Transverse colon (tissue), 4 donors: ENCODE results near the gene ACAP3. TPM values are rescaled to one million over a fixed set of nuclear protein-coding genes. Genes with fewer than 3 reads are reported as not detected.

Source experiments
- DNase-seq: peaks from one replicate; pipeline ENCODE4 v3.0.0-alpha.2; 2019
- H3K27ac ChIP-seq, 4 donors: fragments of 200-600 bp; sonication (generic); 2 replicates each; pipeline ENCODE4 v1.5.1; 2016 to 2018; ENCODE audit warnings: inconsistent platforms in 4 of 4
- H3K27me3 ChIP-seq: fragments of 200-600 bp; sonication (generic); 2 replicates; pipeline ENCODE4 v1.5.1; 2017; ENCODE audit warnings: inconsistent platforms
- H3K36me3 ChIP-seq, 4 donors: fragments of 200-600 bp; sonication (generic); 2 replicates each; pipeline ENCODE4 v1.5.1; 2017 to 2019; ENCODE audit warnings: inconsistent platforms in 4 of 4
- H3K4me1 ChIP-seq, 4 donors: fragments of 200-600 bp; sonication (generic); 2 replicates each; pipeline ENCODE4 v1.5.1; 2017 to 2020; ENCODE audit warnings: inconsistent platforms in 4 of 4
- H3K4me3 ChIP-seq, 4 donors: fragments of 200-600 bp; sonication (generic); 1 replicate in 1 of 4; 2 replicates in 3 of 4; pipeline versions ENCODE4 v1.5.1 to v1.6.1; 2017 to 2019; ENCODE audit warnings: inconsistent platforms in 4 of 4
- H3K9me3 ChIP-seq, 2 donors: fragments of 200-600 bp; sonication (generic); 2 replicates each; pipeline ENCODE4 v1.5.1; 2017 to 2019; ENCODE audit warnings: inconsistent platforms in 2 of 2
- CTCF ChIP-seq, 5 experiments: fragments of 200-600 bp in 3 of 5; fragments of 450-650 bp in 2 of 5; sonication (generic) in 3 of 5; IDR thresholded peaks; 1 replicate in 2 of 5; 2 replicates in 3 of 5; pipeline ENCODE4 v1.5.1; 2016 to 2017; ENCODE audit warnings: antibody characterized with exemption in 5 of 5, inconsistent platforms in 3 of 5, mild to moderate bottlenecking in 2 of 5, moderate library complexity in 1 of 5
- EP300 ChIP-seq: sonication (generic); formaldehyde crosslinking; IDR thresholded peaks from one replicate; pipeline ENCODE4 v1.6.1; 2017; ENCODE audit warnings: antibody characterized with exemption, low read depth
- POLR2A ChIP-seq: fragments of 450-650 bp; IDR thresholded peaks from one replicate; pipeline ENCODE4 v1.6.1; 2016; ENCODE audit warnings: antibody characterized with exemption, mild to moderate bottlenecking, moderate library complexity
- POLR2AphosphoS5 ChIP-seq, 3 donors: sonication (generic); formaldehyde crosslinking; IDR thresholded peaks; one replicate each; pipeline ENCODE4 v1.6.1; 2016; ENCODE audit warnings: antibody characterized with exemption in 3 of 3
- WGBS, 2 donors: methylation state at CpG; one replicate each; pipeline ENCODE4 v1.1.5; 2018; ENCODE audit warnings: low coverage in 1 of 2; 5-methylcytosine and 5-hydroxymethylcytosine counted together
- in situ Hi-C, 4 donors: fragments of 200-750 bp; cut with MboI; loops; one replicate each; pipeline versions ENCODE4 v1.15.0 to v1.15.1; 2017; ENCODE audit warnings: low sequenced_read_pairs in 3 of 4, low pct_ligation_motif_present in 1 of 4, low pct_unique_long_range_greater_than_20kb in 1 of 4
- intact Hi-C: fragments of 100-400 bp; cut with DNase I; formaldehyde crosslinking; loops from one replicate; pipeline ENCODE4 v1.15.1; 2023; ENCODE audit warnings: low total_unique reads
- total RNA-seq, 4 donors: library from RNA; depleted of rRNA; stranded (reverse); fragments of >200 nt; gene quantifications; one replicate each; pipeline ENCODE4 v1.1.0, GENCODE V29; 2016

The ACAP3 gene
- total RNA-seq, 4 donors from 2014 or later, result 52.4 to 190 (median 99.5) TPM

- DNase-seq, result no peak
- in situ Hi-C loops (no loop called here), intact Hi-C loops (no loop called here)
- no peak overlapping the region for H3K4me3 ChIP-seq
- no peak overlapping the region for H3K27ac ChIP-seq
- H3K9me3 ChIP-seq, result no peaks in the 10 kb centered on the region
- peaks cover 3 to 18% (median 13%) of the 10 kb centered on the region in 4 donors for H3K4me1 ChIP-seq
- TF ChIP-seq EP300 (no peak), CTCF (IDR thresholded peaks at IDR 0.05) (no peak), POLR2A (no peak), POLR2AphosphoS5 (IDR thresholded peaks at IDR 0.05) (peak in 1 of 3 donors; percentile 5)
- peaks cover 12% of the 10 kb centered on the region for H3K27me3 ChIP-seq
- 52% methylated on average over 51 of the region's 57 CpGs; no CpG with 5 or more reads in 1 of the 2 donors for WGBS, 2 donors
- H3K36me3 ChIP-seq, result peaks cover 0 to 6% (median 0%) of the 10 kb centered on the region in 4 donors
Observed at GRCh38 chr1:1332031-1332755, 24.5 kb upstream of the ACAP3 start.

GRCh38 chr1:1331068-1331965 lies 23.6 kb upstream of the ACAP3 start, which contains the start of gene TAS1R3:
TAS1R3 (plus strand) TSS chr1:1331280; CDS start chr1:1331346, 66 bp downstream.
- WGBS, 2 donors, result 75% methylated on average over 24 of the region's 41 CpGs; no CpG with 5 or more reads in 1 of the 2 donors
- TF ChIP-seq EP300 (no peak), POLR2AphosphoS5 (IDR thresholded peaks at IDR 0.05) (peak in 1 of 3 donors; percentile 13)
- DNase-seq, result peak; percentile 74
- Histone ChIP-seq H3K36me3 (peaks cover 0 to 6% (median 0%) of the 10 kb centered on the region in 4 donors), H3K9me3 (no peaks in the 10 kb centered on the region), H3K27ac (peak within 1 kb of the TSS; percentile 2 to 71 (median 26)), H3K4me3 (no peak within 1 kb of the TSS), H3K4me1 (peaks cover 6 to 19% (median 16%) of the 10 kb centered on the region in 4 donors), H3K27me3 (peaks cover 12% of the 10 kb centered on the region)
- in situ Hi-C loops, result no loop called here
- intact Hi-C loops, result no loop called here

- intact Hi-C loops, result no loop called here
- TF ChIP-seq POLR2AphosphoS5 (IDR thresholded peaks at IDR 0.05) (peak in 1 of 3 donors; percentile 17), CTCF (IDR thresholded peaks at IDR 0.05) (no peak)
Observed at GRCh38 chr1:1330366-1331067, 22.8 kb upstream of the ACAP3 start.

GRCh38 chr1:1329304-1330210 lies 21.8 kb upstream of the ACAP3 start:
- TF ChIP-seq EP300 (no peak), POLR2AphosphoS5 (IDR thresholded peaks at IDR 0.05) (peak in 2 of 3 donors; percentile 43 to 45)
- WGBS, 2 donors, result 93% methylated on average over 56 of the region's 58 CpGs; no CpG with 5 or more reads in 1 of the 2 donors
- Histone ChIP-seq H3K36me3 (peaks cover 0 to 6% (median 0%) of the 10 kb centered on the region in 4 donors), H3K27ac (no peak overlapping the region), H3K27me3 (peaks cover 12% of the 10 kb centered on the region), H3K9me3 (no peaks in the 10 kb centered on the region), H3K4me3 (no peak overlapping the region), H3K4me1 (peaks cover 20 to 33% (median 30%) of the 10 kb centered on the region in 4 donors)
- in situ Hi-C loops, result no loop called here
- no peak for DNase-seq
- intact Hi-C loops, result no loop called here

More at GRCh38 chr1:1330366-1331067, 22.8 kb upstream of the ACAP3 start:
- in situ Hi-C loops, result no loop called here
- 56% methylated on average over 13 of the region's 15 CpGs; no CpG with 5 or more reads in 1 of the 2 donors for WGBS, 2 donors
- no peaks in the 10 kb centered on the region for H3K9me3 ChIP-seq
- peak; percentile 61 for DNase-seq
- H3K4me1 ChIP-seq, result peaks cover 14 to 27% (median 24%) of the 10 kb centered on the region in 4 donors
- peaks cover 0 to 6% (median 0%) of the 10 kb centered on the region in 4 donors for H3K36me3 ChIP-seq
- no peak overlapping the region for H3K4me3 ChIP-seq
- H3K27ac ChIP-seq, result peak overlapping the region; percentile 2 to 71 (median 26)
- peaks cover 12% of the 10 kb centered on the region for H3K27me3 ChIP-seq
